K562 (cell line): ENCODE results near the gene BIRC5. TPM values are rescaled to one million over a fixed set of nuclear protein-coding genes. Genes with fewer than 3 reads are reported as not detected.

ENCODE experiments used
- ADNP ChIP-seq: fragments of 200-800 bp; sonication (Bioruptor generic); IDR thresholded peaks from 2 replicates; pipeline ENCODE4 v1.6.1; 2016; ENCODE audit warnings: missing genetic modification characterization, missing compliant biosample characterization
- EHMT2 ChIP-seq: fragments of 450-650 bp; IDR thresholded peaks from 2 replicates; pipeline ENCODE4 v1.6.1; 2018; ENCODE audit warnings: antibody characterized with exemption
- HCFC1 ChIP-seq: IDR thresholded peaks from 2 replicates; pipeline ENCODE4 v1.6.1; 2012; ENCODE audit warnings: low read depth, low read length, improper control_type of control experiment
- ILF3 ChIP-seq: fragments of 450-650 bp; IDR thresholded peaks from 2 replicates; pipeline ENCODE4 v1.6.1; 2018; ENCODE audit warnings: antibody characterized with exemption, mild to moderate bottlenecking, moderate library complexity, borderline replicate concordance
- KLF1 ChIP-seq: fragments of 450-650 bp; IDR thresholded peaks from 2 replicates; pipeline ENCODE4 v1.6.1; 2016; ENCODE audit warnings: missing genetic modification characterization, missing compliant biosample characterization
- PBX2 ChIP-seq, 2 experiments: IDR thresholded peaks in 1 of 2; conservative IDR thresholded peaks in 1 of 2; 2 replicates each; pipeline ENCODE4 v1.6.1; 2016; ENCODE audit warnings: low read depth in 2 of 2, mild to moderate bottlenecking in 1 of 2, missing compliant biosample characterization in 1 of 2, missing genetic modification characterization in 1 of 2, moderate library complexity in 1 of 2
- PTTG1 ChIP-seq: fragments of 450-650 bp; IDR thresholded peaks from 2 replicates; pipeline ENCODE4 v1.6.1; 2016; ENCODE audit warnings: low read depth, mild to moderate bottlenecking, missing genetic modification characterization, missing compliant biosample characterization
- SIN3A ChIP-seq, 2 experiments: fragments of 150-350 bp in 1 of 2; IDR thresholded peaks; 2 replicates each; pipeline ENCODE4 v1.6.1; 2011 to 2016; ENCODE audit warnings: borderline replicate concordance in 2 of 2, low read depth in 2 of 2, low read length in 2 of 2, mild to moderate bottlenecking in 2 of 2, moderate library complexity in 2 of 2; ENCODE audit not compliant: control insufficient read depth in 1 of 2
- STAT6 ChIP-seq: sonication (generic); formaldehyde crosslinking; IDR thresholded peaks from 2 replicates; pipeline ENCODE4 v1.8.1; 2023; ENCODE audit warnings: mild to moderate bottlenecking, missing genetic modification reagents
- ZMIZ1 ChIP-seq, 2 experiments: fragments of 150-350 bp in 1 of 2; IDR thresholded peaks; 2 replicates each; pipeline ENCODE4 v1.6.1; 2012 to 2016; ENCODE audit warnings: low read depth in 2 of 2, low read length in 2 of 2, mild to moderate bottlenecking in 1 of 2, moderate library complexity in 1 of 2
- ZNF561 ChIP-seq: fragments of 450-650 bp; formaldehyde crosslinking; conservative IDR thresholded peaks from 2 replicates; pipeline ENCODE4 v1.4.0; 2020; ENCODE audit warnings: mild to moderate bottlenecking, moderate library complexity
- ZNF592 ChIP-seq: fragments of 450-650 bp; IDR thresholded peaks from 2 replicates; pipeline ENCODE4 v1.6.1; 2017; ENCODE audit warnings: antibody characterized with exemption, mild to moderate bottlenecking
- polyA plus RNA-seq, 8 experiments: library from polyadenylated mRNA; depleted of rRNA in 4 of 8; stranded (reverse) in 5 of 8; unstranded in 3 of 8; fragments of >200 nt; fragmentation: Nextera tagmentation in 2 of 8; fragmentation: Illumina TruSeq in 1 of 8; extraction: Ambion mirVana in 2 of 8; extraction: Trizol in 1 of 8; gene quantifications; 2 replicates each; pipeline versions ENCODE4 v1.2.1 to v1.2.3, GENCODE V29; 2011 to 2014; ENCODE audit warnings: inconsistent platforms in 1 of 8, missing spikeins in 1 of 8
- total RNA-seq, 7 experiments: library from RNA; depleted of rRNA in 6 of 7; stranded (reverse); fragments of >200 nt in 6 of 7; fragmentation: Illumina TruSeq in 2 of 7; extraction: Trizol in 2 of 7; gene quantifications; 2 replicates each; pipeline versions ENCODE4 v1.2.1 to v1.2.3, GENCODE V29; 2011 to 2021; ENCODE audit warnings: low replicate concordance in 1 of 7

Gene BIRC5
- total and polyA plus RNA-seq, 9 of the 15 experiments (the other 6 are each of a cell fraction or from before 2014, with no cell fraction given): 64.4 to 140 (median 101) TPM

GRCh38 chr17:78214016-78214705 is at the start of gene BIRC5 (continued):
- TF ChIP-seq HCFC1: peak; percentile 97
- no peak for TF ChIP-seq EHMT2
- TF ChIP-seq ADNP (tag): no peak
- TF ChIP-seq ILF3: no peak
- peak; percentile 97 to 98 for TF ChIP-seq SIN3A (IDR thresholded peaks at IDR 0.05; ENCODE audit: borderline replicate concordance in 2 of 2, control insufficient read depth in 1 of 2, low read depth in 2 of 2, low read length in 2 of 2)
- TF ChIP-seq PBX2 (CRISPR knock-in tag; IDR thresholded peaks at IDR 0.05; ENCODE audit: low read depth): no peak
- TF ChIP-seq PBX2 (tag; conservative IDR thresholded peaks at IDR 0.05; ENCODE audit: low read depth): no peak
- TF ChIP-seq PTTG1 (tag): no peak
- no peak for TF ChIP-seq ZNF561 (CRISPR knock-in tag)
- TF ChIP-seq KLF1 (tag): peak; percentile 62
- TF ChIP-seq ZNF592: peak; percentile 95
- TF ChIP-seq ZMIZ1 (IDR thresholded peaks at IDR 0.05; ENCODE audit: low read depth in 2 of 2, low read length in 2 of 2): 0 out of 4 replicates have a peak, but pooled peaks of 1 of the 2 experiments have one; percentile 7
- TF ChIP-seq STAT6 (CRISPR knock-in tag): peak; percentile 41; the same call in 1 of the 2 replicates
